Body of pancreas (tissue), 4 donors: ENCODE results near the gene UBE2L6. TPM values are rescaled to one million over a fixed set of nuclear protein-coding genes. Genes with fewer than 3 reads are reported as not detected.

ENCODE experiments used
- ATAC-seq: fragments of 150-250 bp; one replicate; pipeline ENCODE4 v1.9.1; 2016
- DNase-seq, 4 donors: peaks; one replicate each; pipeline ENCODE4 v3.0.0-alpha.2; 2019
- H3K27ac ChIP-seq, 4 donors: fragments of 200-600 bp; sonication (generic); 1 replicate in 3 of 4; 2 replicates in 1 of 4; pipeline versions ENCODE4 v1.5.1 to v1.6.1; 2016 to 2019; ENCODE audit warnings: mild to moderate bottlenecking in 1 of 4, mixed read lengths in 1 of 4, moderate library complexity in 1 of 4
- H3K27me3 ChIP-seq, 2 donors: fragments of 200-600 bp; sonication (generic); one replicate each; pipeline ENCODE4 v1.6.0; 2016; ENCODE audit warnings: mild to moderate bottlenecking in 1 of 2
- H3K36me3 ChIP-seq, 2 donors: fragments of 200-600 bp; sonication (generic); replicated peaks in 1 of 2; 2 replicates each; pipeline ENCODE4 v1.5.1; 2016; ENCODE audit warnings: low read depth in 2 of 2; ENCODE audit not compliant: insufficient read depth in 1 of 2
- H3K4me1 ChIP-seq: fragments of 200-600 bp; sonication (generic); one replicate; pipeline ENCODE4 v1.6.0; 2016
- H3K4me3 ChIP-seq, 2 donors: fragments of 200-600 bp; sonication (generic); 1 replicate in 1 of 2; 2 replicates in 1 of 2; pipeline ENCODE4 v1.5.1; 2016 to 2019
- H3K9me3 ChIP-seq, 3 donors: fragments of 200-600 bp; sonication (generic); 1 replicate in 2 of 3; 2 replicates in 1 of 3; pipeline ENCODE4 v1.5.1; 2016
- POLR2A ChIP-seq, 3 donors: fragments of 450-650 bp; IDR thresholded peaks; one replicate each; pipeline ENCODE4 v1.6.1; 2016; ENCODE audit warnings: antibody characterized with exemption in 3 of 3, mild to moderate bottlenecking in 2 of 3
- WGBS, 2 donors: methylation state at CpG; one replicate each; pipeline ENCODE4 v1.1.5; 2017; 5-methylcytosine and 5-hydroxymethylcytosine counted together
- intact Hi-C: fragments of 100-400 bp; cut with DNase I; formaldehyde crosslinking; loops from one replicate; pipeline ENCODE4 v1.15.1; 2023
- total RNA-seq, 2 donors: library from RNA; depleted of rRNA; stranded (reverse); fragments of >200 nt; gene quantifications; one replicate each; pipeline ENCODE4 v1.1.0, GENCODE V29; 2016
- TF ChIP-seq, protein P1 (sequence below), 7 experiments: fragments of 450-650 bp in 4 of 7; fragments of 200-600 bp in 3 of 7; sonication (generic) in 3 of 7; IDR thresholded peaks; one replicate each; pipeline ENCODE4 v1.5.1; 2016 to 2019; ENCODE audit warnings: antibody characterized with exemption in 7 of 7

UBE2L6 gene
- total RNA-seq, 2 donors from 2014 or later = 7.9 to 17.4 TPM

DNA sequence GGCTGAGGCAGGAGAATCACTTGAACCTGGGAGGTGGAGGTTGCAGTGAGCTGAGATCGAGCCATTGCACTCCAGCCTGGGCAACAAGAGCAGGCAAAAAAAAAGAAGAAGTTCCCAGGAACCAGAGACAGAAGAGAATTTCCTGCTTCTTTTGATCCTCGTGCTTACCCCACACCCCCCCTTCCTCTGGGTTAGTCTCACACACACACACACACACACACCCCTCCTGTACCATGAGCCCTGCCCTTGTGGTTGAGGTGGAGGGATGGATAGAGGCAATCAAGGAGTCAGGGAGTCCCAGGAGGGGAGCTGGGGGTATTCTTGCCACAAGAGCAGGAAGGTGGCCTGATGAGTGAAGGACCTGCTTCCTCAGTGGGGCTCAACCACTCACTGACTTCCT, 4.1 kb upstream of the UBE2L6 start:
- no peaks in the 10 kb centered on the region for H3K9me3 ChIP-seq
- ATAC-seq (no peak), DNase-seq (no peak)
- intact Hi-C loops = no loop called here
- H3K36me3 ChIP-seq = no peaks in the 10 kb centered on the region
- WGBS, 2 donors = 52 to 55% methylated on average over 2 of the region's 2 CpGs
- peaks cover 7% of the 10 kb centered on the region for H3K4me1 ChIP-seq
- no peak overlapping the region for H3K27ac ChIP-seq
- no peak for TF ChIP-seq POLR2A (IDR thresholded peaks at IDR 0.05)
- TF ChIP-seq, protein P1, sequence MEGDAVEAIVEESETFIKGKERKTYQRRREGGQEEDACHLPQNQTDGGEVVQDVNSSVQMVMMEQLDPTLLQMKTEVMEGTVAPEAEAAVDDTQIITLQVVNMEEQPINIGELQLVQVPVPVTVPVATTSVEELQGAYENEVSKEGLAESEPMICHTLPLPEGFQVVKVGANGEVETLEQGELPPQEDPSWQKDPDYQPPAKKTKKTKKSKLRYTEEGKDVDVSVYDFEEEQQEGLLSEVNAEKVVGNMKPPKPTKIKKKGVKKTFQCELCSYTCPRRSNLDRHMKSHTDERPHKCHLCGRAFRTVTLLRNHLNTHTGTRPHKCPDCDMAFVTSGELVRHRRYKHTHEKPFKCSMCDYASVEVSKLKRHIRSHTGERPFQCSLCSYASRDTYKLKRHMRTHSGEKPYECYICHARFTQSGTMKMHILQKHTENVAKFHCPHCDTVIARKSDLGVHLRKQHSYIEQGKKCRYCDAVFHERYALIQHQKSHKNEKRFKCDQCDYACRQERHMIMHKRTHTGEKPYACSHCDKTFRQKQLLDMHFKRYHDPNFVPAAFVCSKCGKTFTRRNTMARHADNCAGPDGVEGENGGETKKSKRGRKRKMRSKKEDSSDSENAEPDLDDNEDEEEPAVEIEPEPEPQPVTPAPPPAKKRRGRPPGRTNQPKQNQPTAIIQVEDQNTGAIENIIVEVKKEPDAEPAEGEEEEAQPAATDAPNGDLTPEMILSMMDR (IDR thresholded peaks at IDR 0.05) = no peak
- no peaks in the 10 kb centered on the region for H3K27me3 ChIP-seq
- H3K4me3 ChIP-seq = no peak overlapping the region

DNA sequence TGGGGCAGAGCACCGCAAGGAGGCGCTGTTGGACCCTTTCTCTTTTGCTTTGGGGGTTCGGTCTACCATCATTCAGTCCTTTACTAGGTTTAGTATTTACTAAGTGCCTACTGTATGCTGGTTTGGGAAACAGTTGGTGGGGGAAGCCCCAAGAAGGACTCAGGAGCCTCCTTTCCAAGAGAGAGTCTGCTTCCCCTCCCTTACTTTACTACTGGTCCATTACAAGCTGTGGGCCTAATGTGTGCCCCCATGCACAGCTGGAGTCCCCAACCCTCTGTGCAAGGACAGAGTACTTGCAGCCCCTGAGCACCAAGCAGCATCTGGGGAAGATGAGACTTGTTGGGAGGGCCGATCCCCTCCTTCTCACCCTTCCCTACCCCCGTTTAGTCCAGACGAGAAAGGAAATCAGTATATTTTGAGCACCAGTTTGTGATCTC, 876 bp upstream of the UBE2L6 start:
- H3K4me1 ChIP-seq = peaks cover 19% of the 10 kb centered on the region
- intact Hi-C loops = no loop called here
- 23 to 43% methylated on average over 6 of the region's 6 CpGs for WGBS, 2 donors
- ATAC-seq = no peak
- peak overlapping the region in 1 of 2 donors; percentile 81 for H3K4me3 ChIP-seq
- H3K27ac ChIP-seq = peak overlapping the region in 3 of 4 donors; percentile 68 to 81 (median 70)
- DNase-seq = peak in 1 of 4 donors; percentile 77
- no peaks in the 10 kb centered on the region for H3K9me3 ChIP-seq
- H3K27me3 ChIP-seq = no peaks in the 10 kb centered on the region
- no peaks in the 10 kb centered on the region for H3K36me3 ChIP-seq
- no peak for TF ChIP-seq POLR2A (IDR thresholded peaks at IDR 0.05)
- TF ChIP-seq, protein P1 (IDR thresholded peaks at IDR 0.05) = peak in 4 of 7 experiments; percentile 79 to 87 (median 83)

DNA sequence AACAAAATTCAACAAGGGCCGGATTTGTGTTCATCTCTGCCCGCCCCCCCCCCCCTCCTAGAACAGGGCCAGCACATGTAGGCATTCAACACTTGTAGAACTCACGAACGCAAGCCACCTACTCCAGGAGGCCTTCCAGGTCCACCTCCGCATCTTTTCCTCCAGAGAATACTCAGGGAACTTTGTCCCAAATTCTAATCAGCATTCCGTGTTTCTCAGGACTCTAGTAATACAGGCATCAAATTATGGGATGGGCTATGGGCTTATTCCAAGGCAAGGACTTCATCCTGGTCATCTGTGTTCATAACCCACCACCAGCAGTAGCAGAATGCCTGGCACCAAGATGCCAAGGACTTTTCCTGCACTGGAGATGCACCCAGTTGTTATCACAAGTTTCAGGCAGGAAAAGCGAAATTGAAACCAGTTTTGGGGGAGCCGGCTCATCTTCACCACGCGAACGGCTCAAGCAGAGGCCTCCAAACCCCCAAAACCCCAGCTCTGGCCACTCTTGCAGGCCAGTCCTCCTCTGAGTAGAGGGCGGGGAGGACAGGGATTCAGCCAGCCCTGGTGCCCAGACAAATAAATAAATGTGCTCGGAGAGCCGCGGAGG, 462 bp downstream of the UBE2L6 start:
- Histone ChIP-seq H3K27ac (peak overlapping the region; percentile 45 to 81 (median 64)), H3K9me3 (no peaks in the 10 kb centered on the region), H3K4me3 (peak overlapping the region; percentile 81 to 92), H3K27me3 (no peaks in the 10 kb centered on the region), H3K4me1 (peaks cover 19% of the 10 kb centered on the region), H3K36me3 (no peaks in the 10 kb centered on the region)
- ATAC-seq (no peak), DNase-seq (no peak)
- 20 to 30% methylated on average over 10 to 14 of the region's 15 CpGs for WGBS, 2 donors
- no peak for TF ChIP-seq POLR2A (IDR thresholded peaks at IDR 0.05)
- TF ChIP-seq, protein P1 (IDR thresholded peaks at IDR 0.05) = no peak
- intact Hi-C loops = no loop called here

DNA sequence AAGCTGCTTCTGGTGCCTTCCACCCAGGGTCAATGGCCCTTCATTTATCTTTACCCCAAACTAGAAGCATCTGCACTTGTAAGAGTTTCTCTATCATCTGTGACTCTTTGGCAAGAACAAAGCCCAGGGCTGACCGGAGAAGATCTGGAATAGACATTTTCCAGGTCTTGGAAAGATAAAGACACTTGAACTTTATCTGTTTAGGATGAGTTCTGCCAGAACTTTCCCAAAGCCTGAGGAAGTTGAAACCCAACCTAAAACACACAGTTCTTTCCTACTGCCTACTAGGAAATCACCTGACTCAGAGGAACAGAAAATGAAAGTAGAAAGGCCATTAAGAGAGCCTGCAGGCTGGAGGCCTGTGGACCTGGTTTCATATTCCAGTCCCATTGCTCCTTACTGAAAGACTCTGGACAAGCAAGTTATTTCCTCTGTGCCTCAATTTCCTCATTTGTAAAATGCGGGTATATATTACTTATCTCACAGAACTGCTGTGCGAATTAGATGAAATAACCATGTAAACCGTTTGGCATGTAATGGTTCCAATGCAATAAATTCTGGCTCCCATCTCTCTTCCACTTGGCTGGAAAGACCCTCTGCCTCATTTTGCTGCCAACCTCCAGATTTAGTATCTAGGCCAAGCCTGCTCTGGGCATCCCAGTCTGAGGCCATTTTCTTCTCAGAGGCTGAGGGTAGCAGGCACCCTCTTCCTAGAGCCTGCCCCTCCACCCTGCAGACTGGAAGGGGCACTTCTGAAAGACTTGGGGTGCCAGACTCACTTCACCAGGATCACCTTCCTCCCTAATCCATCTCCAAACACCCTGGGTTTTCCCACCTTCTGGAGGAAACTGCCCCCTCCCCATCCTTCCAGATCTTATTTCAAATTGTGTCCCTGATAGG, 1.2 kb downstream of the UBE2L6 start:
- Histone ChIP-seq H3K4me3 (peak overlapping the region in 1 of 2 donors; percentile 81), H3K27ac (peak overlapping the region; percentile 28 to 81 (median 64))
- peak; percentile 56 for ATAC-seq

More for the DNA sequence above, 1.2 kb downstream of the UBE2L6 start:
- TF ChIP-seq, protein P1 (IDR thresholded peaks at IDR 0.05) = no peak
- TF ChIP-seq POLR2A (IDR thresholded peaks at IDR 0.05) = peak in 1 of 3 donors; percentile 9
- intact Hi-C loops = no loop called here
- Histone ChIP-seq H3K36me3 (no peaks in the 10 kb centered on the region), H3K9me3 (no peaks in the 10 kb centered on the region), H3K4me1 (peaks cover 19% of the 10 kb centered on the region), H3K27me3 (no peaks in the 10 kb centered on the region)
- DNase-seq = peak in 2 of 4 donors; percentile 43 to 48
- 68 to 74% methylated on average over 4 of the region's 4 CpGs for WGBS, 2 donors
